ENCODE results near the gene ANKRD13B. TPM values are rescaled to one million over a fixed set of nuclear protein-coding genes. Genes with fewer than 3 reads are reported as not detected.

Gene ANKRD13B
- total and polyA plus RNA-seq, 2 of the 13 experiments (the other 11 are each of a cell fraction or from before 2014, with no cell fraction given), result 1.7 to 1.8 TPM

DNA sequence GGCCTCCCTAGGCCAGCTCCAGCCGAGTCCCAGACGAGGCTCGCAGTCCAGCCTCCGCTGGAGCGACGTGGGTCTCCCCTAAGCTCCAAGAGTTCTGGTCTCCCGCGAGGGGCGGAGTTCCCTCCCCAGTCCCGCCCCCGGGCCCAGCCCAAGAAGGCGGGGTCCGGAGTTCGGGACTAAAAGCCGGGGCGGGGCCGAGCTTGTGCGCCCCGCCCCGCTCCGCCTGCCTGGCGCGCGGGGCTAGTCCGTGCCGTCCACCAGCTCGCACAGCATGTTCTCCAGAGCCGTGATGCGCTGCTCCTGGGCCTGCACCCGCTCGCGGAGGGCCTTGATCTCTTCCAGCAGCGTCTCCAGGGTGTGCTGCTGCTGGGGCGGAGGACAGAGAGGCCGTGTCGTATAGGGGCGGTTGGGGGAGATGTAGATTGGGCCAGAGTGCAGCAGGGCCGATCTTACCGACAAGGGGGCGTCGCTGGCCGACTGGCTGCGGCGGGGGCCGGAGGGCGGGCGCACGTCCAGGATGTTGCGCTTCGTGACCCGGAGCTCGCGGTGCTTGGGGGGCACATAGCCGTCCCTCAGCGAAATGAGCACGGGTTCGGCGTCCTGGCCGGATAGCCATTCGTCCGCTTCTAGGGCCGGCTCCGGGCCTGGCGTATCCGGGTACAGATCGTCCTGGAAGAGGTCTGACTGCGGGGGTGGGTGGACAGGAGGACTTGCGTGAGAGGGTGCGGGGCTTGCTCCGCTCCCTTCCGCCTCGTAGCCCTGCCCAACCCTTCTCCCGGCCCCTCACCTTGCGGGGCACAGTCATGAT, 22.8 kb downstream of the ANKRD13B start (continued):
- TF ChIP-seq, protein P1, sequence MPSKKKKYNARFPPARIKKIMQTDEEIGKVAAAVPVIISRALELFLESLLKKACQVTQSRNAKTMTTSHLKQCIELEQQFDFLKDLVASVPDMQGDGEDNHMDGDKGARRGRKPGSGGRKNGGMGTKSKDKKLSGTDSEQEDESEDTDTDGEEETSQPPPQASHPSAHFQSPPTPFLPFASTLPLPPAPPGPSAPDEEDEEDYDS (CRISPR knock-in tag; IDR thresholded peaks at IDR 0.05), result peak; percentile 98
- TF ChIP-seq, protein P2, sequence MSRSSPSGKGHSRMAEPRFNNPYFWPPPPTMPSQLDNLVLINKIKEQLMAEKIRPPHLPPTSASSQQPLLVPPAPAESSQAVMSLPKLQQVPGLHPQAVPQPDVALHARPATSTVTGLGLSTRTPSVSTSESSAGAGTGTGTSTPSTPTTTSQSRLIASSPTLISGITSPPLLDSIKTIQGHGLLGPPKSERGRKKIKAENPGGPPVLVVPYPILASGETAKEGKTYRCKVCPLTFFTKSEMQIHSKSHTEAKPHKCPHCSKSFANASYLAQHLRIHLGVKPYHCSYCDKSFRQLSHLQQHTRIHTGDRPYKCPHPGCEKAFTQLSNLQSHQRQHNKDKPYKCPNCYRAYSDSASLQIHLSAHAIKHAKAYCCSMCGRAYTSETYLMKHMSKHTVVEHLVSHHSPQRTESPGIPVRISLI (CRISPR knock-in tag; IDR thresholded peaks at IDR 0.05; ENCODE audit: borderline replicate concordance), result no peak
- no peak for TF ChIP-seq REPIN1 (CRISPR knock-in tag; IDR thresholded peaks at IDR 0.05; ENCODE audit: borderline replicate concordance, low read depth)
- TF ChIP-seq NFKB2 (CRISPR knock-in tag; IDR thresholded peaks at IDR 0.05; ENCODE audit: borderline replicate concordance), result peak; percentile 69; the same call in 1 of the 2 replicates
- TF ChIP-seq, protein P3, sequence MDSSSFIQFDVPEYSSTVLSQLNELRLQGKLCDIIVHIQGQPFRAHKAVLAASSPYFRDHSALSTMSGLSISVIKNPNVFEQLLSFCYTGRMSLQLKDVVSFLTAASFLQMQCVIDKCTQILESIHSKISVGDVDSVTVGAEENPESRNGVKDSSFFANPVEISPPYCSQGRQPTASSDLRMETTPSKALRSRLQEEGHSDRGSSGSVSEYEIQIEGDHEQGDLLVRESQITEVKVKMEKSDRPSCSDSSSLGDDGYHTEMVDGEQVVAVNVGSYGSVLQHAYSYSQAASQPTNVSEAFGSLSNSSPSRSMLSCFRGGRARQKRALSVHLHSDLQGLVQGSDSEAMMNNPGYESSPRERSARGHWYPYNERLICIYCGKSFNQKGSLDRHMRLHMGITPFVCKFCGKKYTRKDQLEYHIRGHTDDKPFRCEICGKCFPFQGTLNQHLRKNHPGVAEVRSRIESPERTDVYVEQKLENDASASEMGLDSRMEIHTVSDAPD (CRISPR knock-in tag; IDR thresholded peaks at IDR 0.05), result no peak
- no peak for TF ChIP-seq ZNF317 (CRISPR knock-in tag; IDR thresholded peaks at IDR 0.05)
- TF ChIP-seq NPAS2 (CRISPR knock-in tag; IDR thresholded peaks at IDR 0.05; ENCODE audit: borderline replicate concordance), result no peak
- TF ChIP-seq HOXA7 (CRISPR knock-in tag; IDR thresholded peaks at IDR 0.05), result no peak
- no peak for TF ChIP-seq ATF7-NPFF (CRISPR knock-in tag; IDR thresholded peaks at IDR 0.05; ENCODE audit: low read depth)
- TF ChIP-seq, protein P4, sequence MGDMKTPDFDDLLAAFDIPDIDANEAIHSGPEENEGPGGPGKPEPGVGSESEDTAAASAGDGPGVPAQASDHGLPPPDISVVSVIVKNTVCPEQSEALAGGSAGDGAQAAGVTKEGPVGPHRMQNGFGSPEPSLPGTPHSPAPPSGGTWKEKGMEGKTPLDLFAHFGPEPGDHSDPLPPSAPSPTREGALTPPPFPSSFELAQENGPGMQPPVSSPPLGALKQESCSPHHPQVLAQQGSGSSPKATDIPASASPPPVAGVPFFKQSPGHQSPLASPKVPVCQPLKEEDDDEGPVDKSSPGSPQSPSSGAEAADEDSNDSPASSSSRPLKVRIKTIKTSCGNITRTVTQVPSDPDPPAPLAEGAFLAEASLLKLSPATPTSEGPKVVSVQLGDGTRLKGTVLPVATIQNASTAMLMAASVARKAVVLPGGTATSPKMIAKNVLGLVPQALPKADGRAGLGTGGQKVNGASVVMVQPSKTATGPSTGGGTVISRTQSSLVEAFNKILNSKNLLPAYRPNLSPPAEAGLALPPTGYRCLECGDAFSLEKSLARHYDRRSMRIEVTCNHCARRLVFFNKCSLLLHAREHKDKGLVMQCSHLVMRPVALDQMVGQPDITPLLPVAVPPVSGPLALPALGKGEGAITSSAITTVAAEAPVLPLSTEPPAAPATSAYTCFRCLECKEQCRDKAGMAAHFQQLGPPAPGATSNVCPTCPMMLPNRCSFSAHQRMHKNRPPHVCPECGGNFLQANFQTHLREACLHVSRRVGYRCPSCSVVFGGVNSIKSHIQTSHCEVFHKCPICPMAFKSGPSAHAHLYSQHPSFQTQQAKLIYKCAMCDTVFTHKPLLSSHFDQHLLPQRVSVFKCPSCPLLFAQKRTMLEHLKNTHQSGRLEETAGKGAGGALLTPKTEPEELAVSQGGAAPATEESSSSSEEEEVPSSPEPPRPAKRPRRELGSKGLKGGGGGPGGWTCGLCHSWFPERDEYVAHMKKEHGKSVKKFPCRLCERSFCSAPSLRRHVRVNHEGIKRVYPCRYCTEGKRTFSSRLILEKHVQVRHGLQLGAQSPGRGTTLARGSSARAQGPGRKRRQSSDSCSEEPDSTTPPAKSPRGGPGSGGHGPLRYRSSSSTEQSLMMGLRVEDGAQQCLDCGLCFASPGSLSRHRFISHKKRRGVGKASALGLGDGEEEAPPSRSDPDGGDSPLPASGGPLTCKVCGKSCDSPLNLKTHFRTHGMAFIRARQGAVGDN (CRISPR knock-in tag; IDR thresholded peaks at IDR 0.05), result peak; percentile 95
- TF ChIP-seq MXI1 (IDR thresholded peaks at IDR 0.05; ENCODE audit: borderline replicate concordance, low read depth, low read length), result peak; percentile 65; the same call in 1 of the 3 replicates
- TF ChIP-seq TCF7 (IDR thresholded peaks at IDR 0.05; ENCODE audit: low read depth), result no peak
- 0 out of 2 replicates have a peak, but pooled peaks have one; percentile 28 for TF ChIP-seq ARHGAP35 (CRISPR knock-in tag; IDR thresholded peaks at IDR 0.05; ENCODE audit: borderline replicate concordance)
- TF ChIP-seq, protein P5, sequence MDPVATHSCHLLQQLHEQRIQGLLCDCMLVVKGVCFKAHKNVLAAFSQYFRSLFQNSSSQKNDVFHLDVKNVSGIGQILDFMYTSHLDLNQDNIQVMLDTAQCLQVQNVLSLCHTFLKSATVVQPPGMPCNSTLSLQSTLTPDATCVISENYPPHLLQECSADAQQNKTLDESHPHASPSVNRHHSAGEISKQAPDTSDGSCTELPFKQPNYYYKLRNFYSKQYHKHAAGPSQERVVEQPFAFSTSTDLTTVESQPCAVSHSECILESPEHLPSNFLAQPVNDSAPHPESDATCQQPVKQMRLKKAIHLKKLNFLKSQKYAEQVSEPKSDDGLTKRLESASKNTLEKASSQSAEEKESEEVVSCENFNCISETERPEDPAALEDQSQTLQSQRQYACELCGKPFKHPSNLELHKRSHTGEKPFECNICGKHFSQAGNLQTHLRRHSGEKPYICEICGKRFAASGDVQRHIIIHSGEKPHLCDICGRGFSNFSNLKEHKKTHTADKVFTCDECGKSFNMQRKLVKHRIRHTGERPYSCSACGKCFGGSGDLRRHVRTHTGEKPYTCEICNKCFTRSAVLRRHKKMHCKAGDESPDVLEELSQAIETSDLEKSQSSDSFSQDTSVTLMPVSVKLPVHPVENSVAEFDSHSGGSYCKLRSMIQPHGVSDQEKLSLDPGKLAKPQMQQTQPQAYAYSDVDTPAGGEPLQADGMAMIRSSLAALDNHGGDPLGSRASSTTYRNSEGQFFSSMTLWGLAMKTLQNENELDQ (CRISPR knock-in tag; IDR thresholded peaks at IDR 0.05; ENCODE audit: borderline replicate concordance), result no peak
- TF ChIP-seq ZNF235 (CRISPR knock-in tag; IDR thresholded peaks at IDR 0.05; ENCODE audit: borderline replicate concordance), result no peak
- TF ChIP-seq ZNF546 (CRISPR knock-in tag; conservative IDR thresholded peaks at IDR 0.05), result no peak
- TF ChIP-seq ZNF567 (CRISPR knock-in tag; IDR thresholded peaks at IDR 0.05; ENCODE audit: borderline replicate concordance), result no peak
- TF ChIP-seq KLF16 (CRISPR knock-in tag; IDR thresholded peaks at IDR 0.05), result no peak
- TF ChIP-seq RARA (CRISPR knock-in tag; IDR thresholded peaks at IDR 0.05), result no peak

All from HepG2 (cell line).